Renal cortical epithelial cell (primary cell): ENCODE measurements around the gene GALR3. TPM values are rescaled to one million over a fixed set of nuclear protein-coding genes. Genes with fewer than 3 reads are reported as not detected.
A peak's percentile ranks its signal among the peaks of the same experiment; 100 is the strongest.

Experiments used
- DNase-seq: peaks from one replicate; pipeline ENCODE4 v3.0.0-alpha.2; 2011; ENCODE audit warnings: low read depth
- total RNA-seq: library from RNA; depleted of rRNA; stranded (reverse); fragments of >200 nt; gene quantifications from 2 replicates; pipeline ENCODE4 v1.2.3, GENCODE V29; 2014

The GALR3 gene
- total RNA-seq, 1 donor from 2014 or later: not detected

DNA sequence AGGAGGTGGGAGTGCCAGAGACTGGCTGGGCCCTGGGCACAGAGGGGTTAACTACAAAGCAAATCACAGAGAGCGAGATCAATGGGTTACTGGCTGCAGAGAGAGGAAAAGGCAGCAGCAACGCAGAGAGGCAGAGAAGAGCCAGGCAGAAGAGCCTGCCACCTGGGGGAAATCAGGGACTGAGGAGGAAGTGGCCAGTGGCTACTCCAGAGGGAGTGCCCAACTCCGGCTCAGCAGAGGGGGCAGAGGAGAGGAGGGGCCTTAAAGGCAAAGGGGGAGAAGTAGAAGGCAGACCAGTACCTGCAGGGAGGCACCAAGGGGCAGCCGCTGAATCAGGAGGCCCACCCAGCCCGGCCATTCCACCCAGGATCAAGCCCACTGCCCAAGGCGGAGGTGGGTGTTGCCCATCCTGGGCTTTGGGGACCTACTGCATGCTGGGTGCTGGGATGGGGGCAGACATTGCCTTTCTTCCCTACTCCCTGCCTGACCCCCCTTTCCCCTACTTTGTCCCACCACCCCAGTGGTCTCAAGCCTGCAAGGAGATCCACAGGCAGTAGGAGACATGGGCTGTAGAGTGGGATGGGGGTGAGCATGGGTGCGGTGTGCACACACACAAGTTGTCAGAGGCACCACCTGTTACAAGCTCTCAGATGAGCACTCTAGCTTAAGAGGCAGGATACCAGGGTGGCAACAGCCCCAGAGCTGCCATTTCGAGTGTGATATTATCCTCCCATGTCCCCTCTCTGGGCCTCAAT is 926 bp upstream of the GALR3 start:
- no peak for DNase-seq

DNA sequence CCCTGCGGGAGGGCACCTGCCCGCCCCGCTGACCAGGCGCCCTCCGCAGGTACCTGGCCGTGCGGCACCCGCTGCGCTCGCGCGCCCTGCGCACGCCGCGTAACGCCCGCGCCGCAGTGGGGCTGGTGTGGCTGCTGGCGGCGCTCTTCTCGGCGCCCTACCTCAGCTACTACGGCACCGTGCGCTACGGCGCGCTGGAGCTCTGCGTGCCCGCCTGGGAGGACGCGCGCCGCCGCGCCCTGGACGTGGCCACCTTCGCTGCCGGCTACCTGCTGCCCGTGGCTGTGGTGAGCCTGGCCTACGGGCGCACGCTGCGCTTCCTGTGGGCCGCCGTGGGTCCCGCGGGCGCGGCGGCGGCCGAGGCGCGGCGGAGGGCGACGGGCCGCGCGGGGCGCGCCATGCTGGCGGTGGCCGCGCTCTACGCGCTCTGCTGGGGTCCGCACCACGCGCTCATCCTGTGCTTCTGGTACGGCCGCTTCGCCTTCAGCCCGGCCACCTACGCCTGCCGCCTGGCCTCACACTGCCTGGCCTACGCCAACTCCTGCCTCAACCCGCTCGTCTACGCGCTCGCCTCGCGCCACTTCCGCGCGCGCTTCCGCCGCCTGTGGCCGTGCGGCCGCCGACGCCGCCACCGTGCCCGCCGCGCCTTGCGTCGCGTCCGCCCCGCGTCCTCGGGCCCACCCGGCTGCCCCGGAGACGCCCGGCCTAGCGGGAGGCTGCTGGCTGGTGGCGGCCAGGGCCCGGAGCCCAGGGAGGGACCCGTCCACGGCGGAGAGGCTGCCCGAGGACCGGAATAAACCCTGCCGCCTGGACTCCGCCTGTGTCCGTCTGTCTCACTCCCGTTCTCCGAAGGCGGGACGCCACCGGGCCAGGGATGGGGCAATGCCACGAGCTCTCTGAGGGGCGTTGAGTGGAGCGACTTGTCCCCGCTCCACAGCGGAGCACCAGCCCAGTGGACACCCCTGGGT is 1.8 kb downstream of the GALR3 start:
- no peak for DNase-seq

DNA sequence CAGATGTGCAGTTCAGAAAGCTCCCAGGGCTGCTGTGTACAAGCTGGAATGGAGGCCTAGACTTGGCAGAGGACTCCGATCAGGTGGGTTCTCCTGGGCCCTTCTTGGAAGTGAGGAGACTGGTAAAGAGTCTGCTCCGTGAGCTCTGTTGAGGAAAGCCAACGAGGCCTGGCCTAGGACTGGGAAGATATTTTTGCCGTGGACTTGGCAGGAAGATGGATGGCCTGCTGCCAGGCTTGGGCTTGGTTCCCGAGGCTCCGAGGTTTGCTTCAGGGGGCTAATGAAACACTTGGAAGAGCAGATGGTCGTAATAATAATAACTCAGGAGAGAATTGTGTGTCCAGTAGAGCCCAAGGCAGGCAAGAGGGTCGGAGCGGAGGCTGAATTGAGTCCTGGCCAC is 3.9 kb downstream of the GALR3 start:
- DNase-seq: no peak

DNA sequence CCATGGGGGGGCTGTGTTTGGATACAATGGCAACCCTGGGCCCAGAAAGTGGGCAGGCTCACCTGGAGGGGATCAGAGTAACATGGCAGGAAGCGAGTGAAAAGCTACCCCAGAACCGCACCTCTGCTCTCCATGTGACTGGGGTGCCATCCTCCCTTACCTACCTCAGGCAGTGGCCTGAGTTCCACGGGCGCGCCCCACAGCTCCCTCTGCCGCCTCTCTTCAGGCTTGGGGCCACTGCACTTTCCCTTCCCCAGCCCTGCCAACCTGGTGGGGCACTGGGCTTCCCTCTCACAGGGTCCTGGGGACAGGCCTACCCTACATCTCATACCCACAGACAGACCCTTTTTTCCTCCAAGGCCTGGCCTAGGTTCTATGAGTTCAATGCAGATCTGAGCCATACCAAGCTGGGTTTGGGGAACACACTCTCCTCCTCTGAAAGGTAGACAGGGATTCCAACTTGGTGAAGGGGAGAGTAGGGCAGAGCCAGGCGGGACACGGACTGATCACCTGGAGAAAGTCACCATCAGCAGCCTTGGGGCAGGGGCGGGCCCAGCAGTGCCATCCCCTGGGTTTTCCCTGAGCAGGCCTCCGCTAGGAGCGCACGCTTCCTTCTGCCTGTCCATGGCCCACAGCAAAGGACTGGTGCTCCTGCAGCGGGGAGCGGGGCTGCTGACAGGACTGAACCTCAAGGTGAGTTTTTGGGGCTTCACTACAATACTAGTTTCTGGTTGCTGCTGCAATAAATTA is 7.1 kb downstream of the GALR3 start:
- no peak for DNase-seq

DNA sequence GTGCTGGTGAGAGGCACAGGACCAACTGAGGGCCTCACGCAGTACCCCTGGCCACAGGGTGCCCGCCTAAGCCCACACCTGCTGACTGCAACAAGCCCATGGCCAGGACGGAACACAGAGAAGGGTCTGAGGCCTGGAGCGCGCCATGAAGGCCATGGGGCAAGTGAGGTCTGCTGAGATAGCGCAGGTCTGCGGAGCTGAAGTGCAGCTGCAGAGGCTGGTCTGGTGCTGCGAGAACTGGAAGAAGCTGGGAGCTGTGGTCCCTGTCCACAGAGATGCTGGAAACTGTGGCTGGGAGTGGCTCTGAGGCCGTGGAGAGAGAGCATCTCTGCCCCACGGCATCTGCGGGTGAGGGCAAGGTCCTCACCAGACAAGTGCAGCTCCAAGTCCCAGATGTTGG is 8.3 kb downstream of the GALR3 start:
- no peak for DNase-seq

DNA sequence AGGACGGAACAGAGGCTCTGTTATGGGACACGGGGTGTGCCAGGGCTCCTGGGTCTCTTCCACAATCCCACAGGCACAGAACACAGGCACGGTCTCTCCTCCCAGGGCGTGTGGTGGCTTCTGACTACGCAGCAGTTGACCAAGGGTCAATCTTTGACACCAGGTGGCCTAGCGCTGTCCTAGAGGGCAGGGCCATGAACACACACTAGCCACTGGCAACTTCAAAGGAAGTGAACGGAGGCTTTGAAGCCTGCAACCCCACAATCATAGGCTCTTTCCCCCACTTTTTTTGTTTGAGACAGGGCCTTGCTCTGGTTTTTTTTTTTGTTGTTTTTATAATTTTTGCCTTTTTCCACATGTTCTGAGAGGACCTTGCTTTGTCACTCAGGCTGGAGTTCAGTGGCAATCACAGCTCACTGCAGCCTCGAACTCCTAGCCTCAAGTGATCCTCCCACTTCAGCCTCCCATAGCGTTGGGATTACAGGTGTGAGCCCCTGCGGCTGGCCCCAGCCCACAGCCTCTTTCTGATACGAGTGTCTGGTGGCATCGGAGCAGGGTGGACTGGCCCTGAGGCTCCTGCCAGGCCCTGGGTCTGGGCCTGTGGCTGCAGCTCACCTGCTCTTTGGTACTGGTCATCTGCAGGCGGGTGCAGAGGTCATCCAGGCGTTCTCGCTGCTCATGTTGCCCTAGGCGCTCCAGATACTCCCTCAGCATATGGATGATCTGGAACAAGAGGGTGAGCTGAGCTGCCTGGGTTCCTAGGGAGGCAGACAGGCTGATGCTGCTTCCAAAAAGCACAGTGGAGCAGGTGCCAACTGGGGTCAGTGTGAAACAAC is 9.1 kb downstream of the GALR3 start:
- DNase-seq: no peak

DNA sequence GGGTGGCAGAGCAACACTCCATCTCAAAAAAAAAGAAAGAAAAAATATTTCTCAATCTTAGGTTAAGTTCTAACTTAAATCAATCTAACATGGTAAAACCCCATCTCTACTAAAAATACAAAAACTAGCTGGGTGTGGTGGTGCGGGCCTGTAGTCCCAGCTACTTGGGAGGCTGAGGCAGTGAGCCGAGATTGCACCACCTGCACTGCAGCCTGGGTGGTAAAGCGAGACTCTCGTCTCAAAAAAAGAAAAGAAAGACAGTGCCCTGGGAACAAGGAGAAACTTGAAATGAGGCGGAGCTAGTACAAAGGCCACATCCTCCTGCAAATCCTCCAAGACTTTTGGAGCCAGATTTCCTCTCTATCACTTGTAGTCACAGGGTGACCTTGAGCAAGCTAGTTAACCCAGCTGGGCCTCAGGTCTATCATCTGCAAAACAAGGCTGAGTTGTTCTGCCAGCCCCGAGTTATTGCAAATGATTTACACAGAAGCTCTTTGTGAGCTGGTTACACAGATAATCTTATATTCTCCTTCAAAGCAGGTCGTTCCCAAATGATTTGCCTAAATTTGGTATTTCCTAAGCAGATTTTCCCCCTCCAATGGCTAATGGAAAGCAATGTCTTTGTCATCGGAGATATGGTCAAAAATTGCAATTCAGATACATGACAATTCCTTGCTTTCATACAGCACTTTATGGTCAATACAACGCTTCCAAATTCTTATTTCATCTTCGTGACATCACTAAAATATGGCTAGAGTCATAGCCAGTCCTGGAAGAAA is 19.0 kb downstream of the GALR3 start:
- no peak for DNase-seq

DNA sequence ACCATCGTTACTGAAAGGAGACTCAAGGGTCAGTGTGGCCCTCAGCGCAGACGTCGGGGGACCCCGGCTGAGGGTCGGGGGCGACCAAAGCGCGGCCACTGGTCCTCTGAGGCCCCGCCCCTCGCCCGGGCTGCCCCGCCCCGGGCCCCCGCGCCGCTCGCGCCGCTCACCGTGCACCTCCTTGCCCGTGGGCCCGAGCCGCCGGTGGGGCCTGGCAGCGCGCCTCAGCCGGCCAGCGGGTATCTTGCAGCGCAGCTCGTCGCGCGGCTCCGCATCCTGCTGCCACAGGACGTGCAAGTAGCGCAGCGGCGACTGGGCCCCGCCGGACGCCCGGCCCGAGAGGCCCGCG is 20.5 kb downstream of the GALR3 start:
- no peak for DNase-seq

DNA sequence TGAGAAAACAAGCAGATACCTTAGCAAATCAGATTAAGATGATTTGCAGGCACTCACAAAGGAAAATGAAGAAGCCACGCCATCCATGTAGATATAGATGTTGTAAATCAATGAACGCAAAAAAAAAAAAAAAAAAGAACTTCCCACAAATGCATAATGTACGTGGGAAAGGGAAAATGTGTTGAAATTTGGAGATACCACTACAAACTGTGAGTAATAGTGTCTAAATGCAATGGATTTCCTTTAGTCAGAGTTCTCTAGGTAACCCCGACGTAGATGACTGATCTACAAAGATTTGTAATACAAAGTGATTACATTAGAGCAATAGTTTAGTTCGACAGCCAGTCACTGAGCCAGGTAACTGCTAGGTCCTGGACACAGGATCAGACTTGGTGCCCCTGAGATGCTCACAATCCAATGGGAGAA is 21.7 kb downstream of the GALR3 start:
- no peak for DNase-seq

DNA sequence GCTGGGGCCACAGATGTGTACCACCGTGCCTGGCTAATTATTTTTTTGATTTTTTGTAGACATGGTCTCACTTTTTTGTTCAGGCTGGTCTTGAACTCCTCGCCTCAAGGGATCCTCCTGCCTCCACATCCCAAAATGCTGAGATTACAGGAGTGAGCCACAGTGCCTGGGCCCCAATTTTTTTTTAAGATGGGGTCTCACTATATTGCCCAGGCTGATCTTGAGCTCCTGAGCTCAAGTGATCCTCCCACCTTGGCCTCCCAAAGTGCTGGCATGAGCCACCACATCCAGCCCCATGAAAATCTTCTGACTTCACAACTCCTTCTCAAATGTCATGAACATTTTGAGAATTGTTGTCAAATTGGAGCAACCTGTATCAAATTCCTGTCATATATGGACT is 23.3 kb downstream of the GALR3 start:
- DNase-seq: no peak

DNA sequence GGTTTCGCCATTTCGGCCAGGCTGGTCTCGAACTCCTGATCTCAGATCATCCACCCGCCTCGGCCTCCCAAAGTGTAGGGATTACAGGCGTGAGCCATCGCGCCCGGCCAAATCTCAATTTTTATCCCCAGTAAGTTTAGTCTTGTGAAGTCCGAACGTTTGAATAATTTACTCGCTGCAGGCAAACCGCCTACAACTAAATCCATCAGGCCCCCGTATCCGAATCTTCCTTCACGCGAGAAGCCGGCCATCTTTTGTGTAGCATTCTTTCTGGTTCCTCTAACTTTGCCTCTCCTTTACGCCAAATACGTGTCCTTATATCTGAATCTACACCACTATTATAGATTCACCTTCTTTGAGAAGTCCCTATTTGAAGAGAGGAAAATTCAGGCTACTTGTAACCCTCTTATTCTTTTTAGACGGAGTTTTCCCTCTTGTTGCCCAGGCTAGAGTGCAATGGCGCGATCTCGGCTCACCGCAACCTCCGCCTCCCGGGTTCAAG is 25.5 kb downstream of the GALR3 start:
- DNase-seq: peak; percentile 36

DNA sequence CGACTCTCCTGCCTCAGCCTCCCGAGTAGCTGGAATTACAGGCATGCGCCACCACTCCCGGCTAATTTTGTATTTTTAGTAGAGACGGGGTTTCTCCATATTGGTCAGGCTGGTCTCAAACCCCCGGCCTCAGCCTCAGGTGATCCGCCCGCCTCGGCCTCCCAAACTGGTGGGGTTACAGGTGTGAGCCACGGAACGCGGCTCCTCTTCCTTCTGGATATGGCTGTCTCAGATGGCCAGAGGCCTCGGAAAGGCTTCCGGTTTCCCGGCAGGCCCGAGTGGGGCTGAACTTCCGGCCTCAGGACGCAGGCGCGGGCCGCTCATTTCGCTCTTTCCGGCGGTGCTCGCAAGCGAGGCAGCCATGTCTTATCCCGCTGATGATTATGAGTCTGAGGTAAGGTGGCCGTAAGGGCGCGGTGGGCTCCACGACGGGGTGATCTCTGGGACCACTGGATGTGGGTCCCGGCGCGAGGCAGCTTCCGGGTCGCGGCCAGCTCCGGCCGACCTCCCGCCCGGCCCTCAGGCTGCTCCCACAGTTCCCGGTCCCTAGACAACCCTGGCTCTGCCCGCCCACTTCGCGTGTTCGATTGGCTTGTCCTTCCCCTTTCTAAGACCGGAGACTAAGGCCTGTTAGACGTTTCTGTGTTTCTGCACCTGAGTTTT is 26.0 kb downstream of the GALR3 start, which contains the start of gene EIF3L:
EIF3L (plus strand) TSS at position 331 of the 663 bp plus-strand sequence; CDS start at position 362, 31 bp downstream.
- peak; percentile 82 for DNase-seq

DNA sequence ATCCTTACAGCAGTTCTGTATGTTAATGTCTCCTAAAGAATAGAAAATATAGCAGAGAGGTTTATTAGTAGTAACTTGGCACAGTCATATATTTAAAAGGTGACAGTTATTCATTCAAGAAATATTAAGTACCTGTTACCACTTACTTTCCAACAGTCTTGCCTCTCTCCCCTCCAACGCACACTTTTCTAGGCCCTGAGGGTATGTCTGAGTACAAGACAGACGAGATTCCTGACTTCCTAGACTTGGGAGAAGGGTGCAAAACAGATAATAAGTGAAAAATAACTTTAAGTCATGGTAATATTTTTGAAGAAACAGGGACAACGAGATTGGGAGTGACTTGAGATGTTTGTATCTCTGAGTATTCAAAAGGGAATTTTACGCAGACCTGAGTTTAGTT is 27.6 kb downstream of the GALR3 start:
- no peak for DNase-seq

DNA sequence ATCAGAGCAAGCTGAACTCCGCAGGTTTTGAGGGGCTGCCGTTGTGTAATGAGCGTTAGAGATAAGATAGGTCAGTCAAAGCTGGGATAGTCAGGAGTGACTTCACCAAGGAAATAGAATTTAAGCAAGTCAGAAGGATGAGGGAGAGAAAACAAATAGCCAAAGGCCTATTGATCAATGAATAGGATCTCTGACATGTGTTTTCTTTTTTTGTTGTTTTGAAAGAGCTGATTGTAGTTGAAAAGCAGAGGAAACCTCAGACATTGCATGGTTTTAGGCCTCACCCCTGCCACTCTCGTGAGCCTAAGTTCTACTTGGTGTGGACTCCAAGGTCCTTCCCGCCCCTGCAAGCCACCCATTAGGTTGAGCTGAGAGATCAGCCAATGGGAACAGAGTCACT is 29.2 kb downstream of the GALR3 start:
- no peak for DNase-seq

DNA sequence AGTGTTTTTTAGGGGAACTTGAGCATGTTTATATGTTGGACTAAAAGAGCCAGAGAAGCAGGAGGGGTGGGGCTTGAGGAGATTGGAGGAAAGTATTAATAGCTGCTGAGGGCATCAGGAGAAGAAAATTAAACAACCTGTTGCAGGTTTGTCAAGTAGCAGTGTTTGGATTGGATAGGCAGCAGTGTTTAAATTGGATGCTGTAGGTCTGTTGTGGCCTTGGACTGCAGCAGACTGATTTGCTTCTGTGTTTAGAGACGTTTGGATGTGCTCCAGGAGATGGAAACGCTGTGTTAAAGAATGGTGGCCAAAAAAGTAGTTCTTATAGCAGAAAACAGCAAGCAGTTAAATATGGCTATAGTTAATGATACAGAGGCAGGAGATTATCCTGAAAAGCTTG is 31.8 kb downstream of the GALR3 start:
- no peak for DNase-seq

DNA sequence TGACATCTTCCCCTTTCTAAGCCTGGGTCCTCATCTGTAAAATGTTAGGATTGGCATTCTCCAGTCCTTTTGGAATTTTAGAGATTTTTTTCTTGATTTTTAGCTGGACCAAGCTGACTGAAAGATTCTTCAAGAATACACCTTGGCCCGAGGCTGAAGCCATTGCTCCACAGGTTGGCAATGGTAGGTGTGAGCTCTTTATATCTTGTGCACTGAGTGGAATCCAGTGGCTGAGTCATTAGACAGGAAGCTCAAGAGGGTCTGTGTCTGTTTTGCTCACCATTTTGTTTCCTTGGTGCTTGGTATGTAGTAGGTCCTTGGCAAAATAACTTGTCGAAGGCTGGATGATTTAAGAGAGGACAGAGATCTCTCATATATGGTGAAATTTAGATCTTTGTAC is 32.3 kb downstream of the GALR3 start:
- DNase-seq: no peak

DNA sequence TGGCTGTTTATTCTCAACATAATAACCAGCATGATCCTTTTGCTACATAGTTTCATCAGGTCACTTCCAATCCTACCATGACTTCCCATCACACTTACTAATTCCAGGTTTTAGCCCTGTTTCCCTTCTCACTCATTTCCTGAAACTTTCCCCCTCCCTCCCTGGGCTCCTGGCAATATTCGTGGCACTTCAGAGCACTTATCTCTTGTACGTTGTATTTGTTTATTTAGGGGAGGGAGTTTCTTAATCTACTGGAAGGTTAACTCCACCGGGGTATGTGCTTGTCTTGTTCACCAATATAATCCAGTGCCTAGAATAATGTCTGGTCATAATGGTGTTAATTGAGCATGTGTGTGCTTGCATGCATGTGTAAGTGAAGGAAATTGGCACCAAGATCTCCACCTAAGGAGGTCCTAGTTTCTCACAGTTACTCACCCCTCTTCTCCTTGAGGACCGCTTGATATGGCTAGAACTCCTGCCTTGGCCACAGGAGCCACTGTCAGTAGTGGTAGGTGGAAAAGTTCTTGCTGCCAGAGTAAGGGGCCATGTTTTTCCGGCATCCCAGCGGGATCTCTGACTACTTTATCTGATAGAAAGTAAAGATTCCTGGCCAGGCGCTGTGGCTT is 37.7 kb downstream of the GALR3 start:
- no peak for DNase-seq

DNA sequence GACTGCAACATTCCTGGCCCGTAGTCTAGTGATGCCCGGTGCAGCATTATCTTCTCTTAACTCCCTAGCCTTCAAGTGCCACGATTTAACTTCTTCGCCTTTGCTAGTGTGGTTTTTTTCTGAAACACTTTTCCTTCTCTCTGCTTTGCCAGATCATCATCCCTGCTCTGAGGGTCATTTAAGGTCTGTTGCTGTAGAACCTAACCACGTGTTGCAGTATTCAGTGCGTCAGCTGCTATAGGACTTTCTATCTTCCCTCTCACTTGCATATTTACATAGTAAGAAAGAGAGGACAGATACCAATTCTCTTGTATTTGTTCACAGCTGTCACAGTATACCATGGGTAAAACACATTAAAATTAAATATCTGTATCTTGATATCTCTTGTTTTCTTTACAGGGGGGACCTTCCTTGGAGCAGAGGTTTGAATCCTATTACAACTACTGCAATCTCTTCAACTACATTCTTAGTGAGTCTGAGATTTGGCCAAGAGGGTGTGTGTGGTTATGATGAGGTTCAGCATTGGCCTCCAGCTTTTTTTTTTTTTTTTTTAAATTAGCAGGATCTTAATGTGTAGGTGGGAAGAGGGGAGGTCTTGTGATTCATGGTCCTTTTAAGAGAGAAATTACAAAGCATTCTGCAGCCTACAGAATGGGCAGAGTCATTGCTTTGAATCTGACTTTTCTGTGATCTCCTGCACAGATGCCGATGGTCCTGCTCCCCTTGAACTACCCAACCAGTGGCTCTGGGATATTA is 39.6 kb downstream of the GALR3 start:
- no peak for DNase-seq

DNA sequence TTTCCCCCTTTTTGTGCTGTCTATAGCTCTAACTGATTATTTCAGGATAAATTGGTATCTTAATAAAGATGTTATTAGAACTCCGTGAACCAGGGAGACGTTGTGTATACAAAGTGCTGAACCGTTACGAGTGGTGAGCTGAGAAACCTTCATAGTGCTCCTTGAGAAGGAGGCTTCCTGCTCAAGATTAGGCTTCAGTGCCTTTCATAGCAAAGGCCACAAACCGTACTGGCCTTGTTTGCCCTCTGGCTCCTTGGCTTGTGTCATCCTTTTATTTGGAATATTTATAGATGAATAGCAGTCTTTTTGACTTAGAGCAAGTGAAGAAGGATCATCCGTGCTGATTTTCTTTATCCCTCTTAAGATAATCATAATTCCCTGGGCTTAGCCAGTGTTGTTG is 42.3 kb downstream of the GALR3 start:
- DNase-seq: no peak
